GM18861 (cell line): Measurements from ENCODE around the gene MGMT.

Experiments used
- ATAC-seq: cut with Tn5 transposase; IDR thresholded peaks from one replicate; pipeline ENCODE4 v1.9.1; 2021; ENCODE audit not compliant: unreplicated experiment

The MGMT gene

DNA sequence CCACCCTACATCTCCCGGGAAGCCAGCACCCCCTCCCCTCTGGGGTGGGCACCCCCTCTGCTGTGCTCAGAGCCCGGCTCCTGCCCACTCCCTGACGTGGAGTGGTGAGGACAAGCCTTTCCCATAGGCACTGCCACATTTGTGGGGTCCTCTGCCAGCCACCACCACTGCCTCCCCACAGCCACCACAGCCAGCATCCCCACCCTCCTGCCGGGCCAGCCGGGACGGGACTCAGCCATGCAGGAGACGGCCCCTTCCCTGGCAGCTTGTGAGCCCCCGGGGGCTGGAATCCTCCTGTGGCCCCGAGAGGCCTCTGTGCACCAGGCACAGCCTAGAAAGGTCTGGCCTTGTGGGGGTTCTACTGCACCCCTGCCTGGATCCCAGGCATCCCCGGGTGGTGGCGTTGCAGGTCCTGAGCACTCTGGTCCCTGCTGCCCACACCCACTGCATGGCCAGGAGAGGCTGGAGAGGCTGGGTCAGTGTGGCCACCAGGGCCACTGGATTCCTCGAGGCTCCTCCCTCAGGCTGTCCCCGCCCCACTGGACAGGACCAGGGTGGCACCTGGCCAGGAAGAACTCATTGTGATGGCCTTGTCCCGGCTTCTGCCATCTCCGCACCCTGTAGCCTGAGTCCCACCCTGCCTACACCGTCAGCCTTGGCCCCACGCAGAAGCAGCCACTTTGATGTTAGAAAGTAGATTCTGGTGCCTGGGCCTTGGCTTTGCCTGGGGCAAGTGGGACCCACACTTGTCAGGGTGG lies 349.0 kb downstream of the MGMT start:
- ATAC-seq, result no peak

DNA sequence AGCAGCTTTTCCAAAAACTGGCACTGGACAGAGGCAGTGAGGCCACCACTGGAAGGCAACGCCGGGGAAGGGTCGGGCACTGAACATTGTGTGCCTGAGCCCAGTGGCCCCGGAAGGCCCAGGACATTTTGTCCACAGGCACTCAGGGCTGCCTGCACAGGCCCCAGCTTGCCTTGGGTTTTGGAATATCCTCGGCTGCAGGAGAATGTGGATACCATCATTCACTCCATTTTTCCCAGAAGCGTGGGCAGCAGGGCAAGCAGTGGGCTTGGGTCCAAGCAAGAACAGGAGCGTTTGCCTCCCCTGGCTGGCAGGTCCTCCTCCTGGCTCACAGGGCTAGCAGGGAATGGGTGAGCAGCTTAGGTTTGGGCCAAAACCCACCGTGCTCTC lies 349.6 kb downstream of the MGMT start:
- ATAC-seq, result no peak
